ENCODE results near the gene CCDC171. TPM values are rescaled to one million over a fixed set of nuclear protein-coding genes. Genes with fewer than 3 reads are reported as not detected.
A peak's percentile ranks its signal among the peaks of the same experiment; 100 is the strongest.

The CCDC171 gene
- total RNA-seq, 2 donors from 2014 or later = 2.3 to 4.7 TPM

DNA sequence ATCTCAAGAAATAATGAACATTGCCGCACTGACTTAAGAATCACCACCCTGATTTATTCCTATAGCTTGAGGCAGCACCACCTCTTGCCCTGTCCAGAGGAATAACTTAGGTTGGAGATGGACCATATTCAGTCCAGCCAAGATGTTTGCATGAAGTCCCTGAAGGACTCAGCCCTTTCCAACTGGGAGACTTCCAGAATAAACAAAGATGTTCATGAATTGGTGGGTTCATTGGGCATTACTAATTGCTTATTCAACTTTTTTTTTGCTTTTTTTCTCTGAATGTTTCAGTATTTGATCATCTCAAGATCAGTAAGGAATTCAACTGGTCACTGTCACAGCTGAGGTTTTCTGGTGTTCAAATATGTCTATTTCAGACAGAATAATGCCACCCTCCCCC, 470.6 kb downstream of the CCDC171 start:
- ATAC-seq (no peak), DNase-seq (no peak)
- no peaks in the 10 kb centered on the region for H3K9me3 ChIP-seq
- H3K36me3 ChIP-seq (replicated peaks in 1 of 2; ENCODE audit: insufficient read depth in 1 of 2, low read depth in 2 of 2) = no peaks in the 10 kb centered on the region
- H3K4me3 ChIP-seq = no peak overlapping the region
- no peaks in the 10 kb centered on the region for H3K4me1 ChIP-seq
- 31 to 95% methylated on average over 1 of the region's 1 CpG for WGBS, 2 donors
- intact Hi-C loops (cut with DNase I) = no loop called here
- no peak overlapping the region for H3K27ac ChIP-seq
- no peak for TF ChIP-seq POLR2A (IDR thresholded peaks at IDR 0.05)
- TF ChIP-seq, protein P1, sequence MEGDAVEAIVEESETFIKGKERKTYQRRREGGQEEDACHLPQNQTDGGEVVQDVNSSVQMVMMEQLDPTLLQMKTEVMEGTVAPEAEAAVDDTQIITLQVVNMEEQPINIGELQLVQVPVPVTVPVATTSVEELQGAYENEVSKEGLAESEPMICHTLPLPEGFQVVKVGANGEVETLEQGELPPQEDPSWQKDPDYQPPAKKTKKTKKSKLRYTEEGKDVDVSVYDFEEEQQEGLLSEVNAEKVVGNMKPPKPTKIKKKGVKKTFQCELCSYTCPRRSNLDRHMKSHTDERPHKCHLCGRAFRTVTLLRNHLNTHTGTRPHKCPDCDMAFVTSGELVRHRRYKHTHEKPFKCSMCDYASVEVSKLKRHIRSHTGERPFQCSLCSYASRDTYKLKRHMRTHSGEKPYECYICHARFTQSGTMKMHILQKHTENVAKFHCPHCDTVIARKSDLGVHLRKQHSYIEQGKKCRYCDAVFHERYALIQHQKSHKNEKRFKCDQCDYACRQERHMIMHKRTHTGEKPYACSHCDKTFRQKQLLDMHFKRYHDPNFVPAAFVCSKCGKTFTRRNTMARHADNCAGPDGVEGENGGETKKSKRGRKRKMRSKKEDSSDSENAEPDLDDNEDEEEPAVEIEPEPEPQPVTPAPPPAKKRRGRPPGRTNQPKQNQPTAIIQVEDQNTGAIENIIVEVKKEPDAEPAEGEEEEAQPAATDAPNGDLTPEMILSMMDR (IDR thresholded peaks at IDR 0.05) = no peak
- H3K27me3 ChIP-seq = no peaks in the 10 kb centered on the region

Small RNAs within 50 kb of the gene (small RNA-seq; reads per million reads assigned to genes)
- gene AL513423.1 = not detected
- not detected for gene HMGN2P16
- not detected for gene RN7SL98P
- gene RNU6-14P = 1.4 reads per million, percentile 57 among the genes with 10 or more reads in this experiment
- not detected for gene RNU6-246P

Other genes starting within 250 kb of the CCDC171 start
- 1 to 10 TPM; 5.3 to 6.0 TPM for gene TTC39B, start 245.8 kb upstream of the CCDC171 start, total RNA-seq
- 10 to 100 TPM; 21.8 to 31.6 TPM for gene SNAPC3, start 130.2 kb upstream of the CCDC171 start, total RNA-seq
- 10 to 100 TPM; 21.5 to 25.7 TPM for gene PSIP1, start 42.1 kb upstream of the CCDC171 start, total RNA-seq